ENCODE data around the gene KCTD1. TPM values are rescaled to one million over a fixed set of nuclear protein-coding genes. Genes with fewer than 3 reads are reported as not detected.

The KCTD1 gene
- total and polyA plus RNA-seq, 11 donors, result 4.8 to 21.8 (median 8.9) TPM

- no peaks in the 10 kb centered on the region for H3K27me3 ChIP-seq
- H3K4me3 ChIP-seq, result peak overlapping the region in 1 of 12 donors; percentile 17
- H3K9me3 ChIP-seq, result no peaks in the 10 kb centered on the region
- no peak overlapping the region for H3K27ac ChIP-seq
- intact Hi-C loops (cut with DNase I), result no loop called here
- ATAC-seq, result no peak
- no peak for DNase-seq
- WGBS, 4 donors, result 45 to 57% (median 53%) methylated on average over 7 of the region's 7 CpGs
- H3K4me1 ChIP-seq, result peaks cover 0 to 5% (median 0%) of the 10 kb centered on the region in 12 donors
- peaks cover 0 to 10% (median 3%) of the 10 kb centered on the region in 9 donors for H3K36me3 ChIP-seq
- TF ChIP-seq POLR2A (IDR thresholded peaks at IDR 0.05) (no peak), CTCF (IDR thresholded peaks at IDR 0.05) (no peak)
These were observed 45.0 kb downstream of the KCTD1 start for GRCh38 chr18:26503382-26503781.

GRCh38 chr18:26502823-26503222, 45.5 kb downstream of the KCTD1 start:
- ATAC-seq, result no peak
- no peak overlapping the region for H3K4me3 ChIP-seq
- H3K4me1 ChIP-seq, result peaks cover 0 to 5% (median 0%) of the 10 kb centered on the region in 12 donors
- no peaks in the 10 kb centered on the region for H3K9me3 ChIP-seq
- no peak overlapping the region for H3K27ac ChIP-seq
- DNase-seq, result no peak
- H3K27me3 ChIP-seq, result no peaks in the 10 kb centered on the region
- H3K36me3 ChIP-seq, result peaks cover 0 to 12% (median 3%) of the 10 kb centered on the region in 9 donors
- 79 to 90% (median 84%) methylated on average over 4 of the region's 4 CpGs for WGBS, 4 donors
- intact Hi-C loops (cut with DNase I), result no loop called here
- TF ChIP-seq POLR2A (IDR thresholded peaks at IDR 0.05) (no peak), CTCF (IDR thresholded peaks at IDR 0.05) (no peak)

- Histone ChIP-seq H3K36me3 (peaks cover 0 to 15% (median 3%) of the 10 kb centered on the region in 9 donors), H3K4me1 (no peaks in the 10 kb centered on the region), H3K9me3 (no peaks in the 10 kb centered on the region), H3K4me3 (no peak overlapping the region), H3K27ac (no peak overlapping the region), H3K27me3 (no peaks in the 10 kb centered on the region)
- ATAC-seq (no peak), DNase-seq (no peak)
- TF ChIP-seq CTCF (IDR thresholded peaks at IDR 0.05), result no peak
- TF ChIP-seq POLR2A (IDR thresholded peaks at IDR 0.05), result no peak
- WGBS, 4 donors, result 87 to 92% (median 91%) methylated on average over 4 of the region's 4 CpGs
- intact Hi-C loops (cut with DNase I), result no loop called here
These were observed 50.5 kb downstream of the KCTD1 start for GRCh38 chr18:26497866-26498265.

- H3K27ac ChIP-seq, result no peak overlapping the region
- TF ChIP-seq POLR2A (IDR thresholded peaks at IDR 0.05) (no peak), CTCF (IDR thresholded peaks at IDR 0.05) (no peak)
- H3K9me3 ChIP-seq, result no peaks in the 10 kb centered on the region
- no peak overlapping the region for H3K4me3 ChIP-seq
- no peaks in the 10 kb centered on the region for H3K4me1 ChIP-seq
- DNase-seq (no peak), ATAC-seq (no peak)
- intact Hi-C loops (cut with DNase I), result no loop called here
- WGBS, 4 donors, result 95 to 100% (median 96%) methylated on average over 1 of the region's 1 CpG
- H3K27me3 ChIP-seq, result no peaks in the 10 kb centered on the region
- H3K36me3 ChIP-seq, result peaks cover 0 to 15% (median 3%) of the 10 kb centered on the region in 9 donors
These were observed 51.8 kb downstream of the KCTD1 start for GRCh38 chr18:26496528-26496927.
